HepG2 (cell line): ENCODE data around the gene XAF1. TPM values are rescaled to one million over a fixed set of nuclear protein-coding genes. Genes with fewer than 3 reads are reported as not detected.

Experiments used
- CBFB ChIP-seq: sonication (generic); formaldehyde crosslinking; IDR thresholded peaks from 2 replicates; pipeline ENCODE4 v1.4.0; 2020; ENCODE audit warnings: missing genetic modification reagents
- FOXP4 ChIP-seq: sonication (generic); formaldehyde crosslinking; IDR thresholded peaks from 2 replicates; pipeline ENCODE4 v1.4.0; 2020; ENCODE audit warnings: missing genetic modification reagents
- GFI1 ChIP-seq: sonication (generic); formaldehyde crosslinking; IDR thresholded peaks from 2 replicates; pipeline ENCODE4 v1.5.0; 2020; ENCODE audit warnings: missing genetic modification reagents, mild to moderate bottlenecking, borderline replicate concordance
- HNF1B ChIP-seq: sonication (generic); formaldehyde crosslinking; IDR thresholded peaks from 2 replicates; pipeline ENCODE4 v1.5.1; 2020; ENCODE audit warnings: mild to moderate bottlenecking, moderate library complexity, missing genetic modification reagents
- HOXA7 ChIP-seq: sonication (generic); formaldehyde crosslinking; IDR thresholded peaks from 2 replicates; pipeline ENCODE4 v1.8.1; 2022; ENCODE audit warnings: mild to moderate bottlenecking, missing genetic modification reagents, moderate library complexity
- KLF15 ChIP-seq: sonication (generic); formaldehyde crosslinking; IDR thresholded peaks from 2 replicates; pipeline ENCODE4 v1.8.1; 2023; ENCODE audit warnings: borderline replicate concordance, mild to moderate bottlenecking, inconsistent platforms, missing genetic modification reagents, mixed read lengths
- POLR2AphosphoS5 ChIP-seq: IDR thresholded peaks from 2 replicates; pipeline ENCODE4 v1.6.1; 2012; ENCODE audit warnings: low read depth, low read length
- RFX3 ChIP-seq: IDR thresholded peaks from 2 replicates; pipeline ENCODE4 v1.6.1; 2016; ENCODE audit warnings: missing biosample characterization, missing genetic modification reagents
- SNAI1 ChIP-seq: sonication (generic); formaldehyde crosslinking; IDR thresholded peaks from 2 replicates; pipeline ENCODE4 v1.5.0; 2020; ENCODE audit warnings: mild to moderate bottlenecking, missing genetic modification reagents, borderline replicate concordance
- UBTF ChIP-seq: sonication (generic); formaldehyde crosslinking; IDR thresholded peaks from 2 replicates; pipeline ENCODE4 v1.4.0; 2020; ENCODE audit warnings: mild to moderate bottlenecking, missing genetic modification reagents
- ZC3H13 ChIP-seq: sonication (generic); formaldehyde crosslinking; IDR thresholded peaks from 2 replicates; pipeline ENCODE4 v1.8.1; 2023; ENCODE audit warnings: mild to moderate bottlenecking, missing genetic modification reagents, moderate library complexity
- ZNF501 ChIP-seq: sonication (generic); formaldehyde crosslinking; IDR thresholded peaks from 2 replicates; pipeline ENCODE4 v1.5.1; 2020; ENCODE audit warnings: mild to moderate bottlenecking, moderate library complexity, missing genetic modification reagents
- ZNF547 ChIP-seq: sonication (generic); formaldehyde crosslinking; IDR thresholded peaks from 2 replicates; pipeline ENCODE4 v1.5.1; 2020; ENCODE audit warnings: mild to moderate bottlenecking, missing genetic modification reagents
- ZNF761 ChIP-seq: sonication (generic); formaldehyde crosslinking; conservative IDR thresholded peaks from 2 replicates; pipeline ENCODE4 v1.4.0; 2020; ENCODE audit warnings: mild to moderate bottlenecking, missing genetic modification reagents
- ZNF781 ChIP-seq: sonication (generic); formaldehyde crosslinking; IDR thresholded peaks from 2 replicates; pipeline ENCODE4 v1.5.1; 2020; ENCODE audit warnings: borderline replicate concordance, mild to moderate bottlenecking, missing genetic modification reagents; ENCODE audit errors: not compliant biosample characterization
- polyA plus RNA-seq, 8 experiments: library from polyadenylated mRNA; depleted of rRNA in 3 of 8; stranded (reverse) in 7 of 8; unstranded in 1 of 8; fragments of >200 nt; fragmentation: Illumina TruSeq in 4 of 8; extraction: Trizol in 4 of 8; gene quantifications; 2 replicates each; pipeline versions ENCODE4 v1.2.1 to v1.2.3, GENCODE V29; 2011 to 2016; ENCODE audit warnings: low read depth in 4 of 8, missing spikeins in 1 of 8, mixed read lengths in 1 of 8; ENCODE audit not compliant: insufficient read depth in 1 of 8
- total RNA-seq, 5 experiments: library from RNA; depleted of rRNA; stranded (reverse); fragments of >200 nt; fragmentation: Illumina TruSeq; extraction: Trizol; gene quantifications; 2 replicates each; pipeline ENCODE4 v1.2.3, GENCODE V29; 2016; ENCODE audit warnings: low read depth in 1 of 5
- TF ChIP-seq, protein P1 (sequence below): sonication (generic); formaldehyde crosslinking; IDR thresholded peaks from 2 replicates; pipeline ENCODE4 v1.5.1; 2020; ENCODE audit warnings: missing genetic modification reagents, mild to moderate bottlenecking, borderline replicate concordance
- TF ChIP-seq, protein P2 (sequence below): sonication (generic); formaldehyde crosslinking; IDR thresholded peaks from 2 replicates; pipeline ENCODE4 v1.4.0; 2020; ENCODE audit warnings: missing genetic modification reagents

The XAF1 gene
- total and polyA plus RNA-seq, 2 of the 13 experiments (the other 11 are each of a cell fraction or from before 2014, with no cell fraction given), result 1.2 to 2.4 TPM

DNA sequence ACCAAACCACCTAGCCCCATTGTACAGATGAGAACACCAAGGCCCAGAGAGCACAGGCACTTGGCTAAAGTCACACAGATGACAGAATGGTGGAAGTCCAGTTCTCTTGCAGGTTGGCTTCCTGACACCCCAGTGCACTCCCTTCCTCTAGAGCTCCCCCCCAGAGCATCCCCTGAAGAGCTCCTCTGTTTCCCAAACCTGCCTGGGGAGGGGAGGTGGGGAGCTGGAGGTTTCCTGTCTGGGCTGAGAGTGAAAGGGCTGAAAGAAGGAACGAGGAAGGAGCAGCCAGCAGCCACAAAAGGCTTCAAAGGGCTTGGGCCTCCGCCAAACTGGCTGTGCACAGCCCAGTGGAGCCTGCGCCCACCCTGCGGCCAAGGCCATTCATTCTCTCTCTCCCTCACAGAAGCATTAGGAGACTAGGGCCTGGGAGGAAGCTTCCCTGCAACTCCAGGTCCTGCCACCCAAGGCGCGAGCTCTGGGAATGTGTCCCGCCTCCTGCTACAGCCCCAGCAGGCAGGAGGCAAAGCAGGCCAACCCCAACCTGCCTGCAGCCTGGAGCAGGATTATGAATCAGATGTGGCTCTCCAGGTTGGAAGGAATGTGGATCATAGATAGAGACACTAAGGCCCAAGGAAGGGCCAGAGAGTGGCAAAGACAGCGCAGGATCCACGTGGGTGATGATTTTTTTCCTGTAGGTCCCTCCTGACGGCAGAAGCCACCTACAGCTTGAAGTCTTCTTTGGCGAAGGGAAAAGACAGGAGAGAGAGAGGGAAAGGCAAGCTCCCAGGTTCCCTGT is 43.6 kb upstream of the XAF1 start (continued):
- peak; percentile 69; the same call in 1 of the 2 replicates for TF ChIP-seq UBTF (CRISPR knock-in tag)
- peak; percentile 50; the same call in 1 of the 2 replicates for TF ChIP-seq POLR2AphosphoS5
- TF ChIP-seq CBFB, result no peak
- peak; percentile 30 for TF ChIP-seq ZC3H13 (CRISPR knock-in tag)
- no peak for TF ChIP-seq GFI1 (CRISPR knock-in tag)
- no peak; the same call in 1 of the 2 replicates for TF ChIP-seq ZNF761 (CRISPR knock-in tag)
- TF ChIP-seq, protein P1, sequence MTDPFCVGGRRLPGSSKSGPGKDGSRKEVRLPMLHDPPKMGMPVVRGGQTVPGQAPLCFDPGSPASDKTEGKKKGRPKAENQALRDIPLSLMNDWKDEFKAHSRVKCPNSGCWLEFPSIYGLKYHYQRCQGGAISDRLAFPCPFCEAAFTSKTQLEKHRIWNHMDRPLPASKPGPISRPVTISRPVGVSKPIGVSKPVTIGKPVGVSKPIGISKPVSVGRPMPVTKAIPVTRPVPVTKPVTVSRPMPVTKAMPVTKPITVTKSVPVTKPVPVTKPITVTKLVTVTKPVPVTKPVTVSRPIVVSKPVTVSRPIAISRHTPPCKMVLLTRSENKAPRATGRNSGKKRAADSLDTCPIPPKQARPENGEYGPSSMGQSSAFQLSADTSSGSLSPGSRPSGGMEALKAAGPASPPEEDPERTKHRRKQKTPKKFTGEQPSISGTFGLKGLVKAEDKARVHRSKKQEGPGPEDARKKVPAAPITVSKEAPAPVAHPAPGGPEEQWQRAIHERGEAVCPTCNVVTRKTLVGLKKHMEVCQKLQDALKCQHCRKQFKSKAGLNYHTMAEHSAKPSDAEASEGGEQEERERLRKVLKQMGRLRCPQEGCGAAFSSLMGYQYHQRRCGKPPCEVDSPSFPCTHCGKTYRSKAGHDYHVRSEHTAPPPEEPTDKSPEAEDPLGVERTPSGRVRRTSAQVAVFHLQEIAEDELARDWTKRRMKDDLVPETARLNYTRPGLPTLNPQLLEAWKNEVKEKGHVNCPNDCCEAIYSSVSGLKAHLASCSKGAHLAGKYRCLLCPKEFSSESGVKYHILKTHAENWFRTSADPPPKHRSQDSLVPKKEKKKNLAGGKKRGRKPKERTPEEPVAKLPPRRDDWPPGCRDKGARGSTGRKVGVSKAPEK (CRISPR knock-in tag), result peak; percentile 70; the same call in 1 of the 2 replicates
- no peak for TF ChIP-seq RFX3 (CRISPR knock-in tag)
- TF ChIP-seq KLF15 (CRISPR knock-in tag), result no peak
- TF ChIP-seq, protein P2, sequence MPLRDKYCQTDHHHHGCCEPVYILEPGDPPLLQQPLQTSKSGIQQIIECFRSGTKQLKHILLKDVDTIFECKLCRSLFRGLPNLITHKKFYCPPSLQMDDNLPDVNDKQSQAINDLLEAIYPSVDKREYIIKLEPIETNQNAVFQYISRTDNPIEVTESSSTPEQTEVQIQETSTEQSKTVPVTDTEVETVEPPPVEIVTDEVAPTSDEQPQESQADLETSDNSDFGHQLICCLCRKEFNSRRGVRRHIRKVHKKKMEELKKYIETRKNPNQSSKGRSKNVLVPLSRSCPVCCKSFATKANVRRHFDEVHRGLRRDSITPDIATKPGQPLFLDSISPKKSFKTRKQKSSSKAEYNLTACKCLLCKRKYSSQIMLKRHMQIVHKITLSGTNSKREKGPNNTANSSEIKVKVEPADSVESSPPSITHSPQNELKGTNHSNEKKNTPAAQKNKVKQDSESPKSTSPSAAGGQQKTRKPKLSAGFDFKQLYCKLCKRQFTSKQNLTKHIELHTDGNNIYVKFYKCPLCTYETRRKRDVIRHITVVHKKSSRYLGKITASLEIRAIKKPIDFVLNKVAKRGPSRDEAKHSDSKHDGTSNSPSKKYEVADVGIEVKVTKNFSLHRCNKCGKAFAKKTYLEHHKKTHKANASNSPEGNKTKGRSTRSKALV (CRISPR knock-in tag), result no peak; the same call in 1 of the 2 replicates
- peak; percentile 52; the same call in 1 of the 2 replicates for TF ChIP-seq ZNF501 (CRISPR knock-in tag)
- peak; percentile 16; the same call in 1 of the 2 replicates for TF ChIP-seq ZNF547
- no peak; the same call in 1 of the 2 replicates for TF ChIP-seq FOXP4 (CRISPR knock-in tag)
- no peak for TF ChIP-seq SNAI1 (CRISPR knock-in tag)
- TF ChIP-seq ZNF781 (CRISPR knock-in tag), result peak; percentile 44
- no peak; the same call in 1 of the 2 replicates for TF ChIP-seq HNF1B (CRISPR knock-in tag)
- TF ChIP-seq HOXA7 (CRISPR knock-in tag), result no peak
